GM12878 (cell line): ENCODE results near the gene REV3L.

Experiments
- ATF2 ChIP-seq: IDR thresholded peaks from 2 replicates; pipeline ENCODE4 v1.6.1; 2012; ENCODE audit warnings: low read length, inconsistent platforms
- CTCF ChIP-seq, 3 experiments: IDR thresholded peaks in 2 of 3; conservative IDR thresholded peaks in 1 of 3; 2 replicates each; pipeline ENCODE4 v1.5.1; 2011; ENCODE audit warnings: low read depth in 3 of 3, low read length in 3 of 3, mild to moderate bottlenecking in 3 of 3, control low read depth in 2 of 3, moderate library complexity in 2 of 3, inconsistent platforms in 1 of 3, mixed read lengths in 1 of 3; ENCODE audit not compliant: control insufficient read depth in 2 of 3, insufficient read depth in 1 of 3; ENCODE audit errors: extremely low read depth in 1 of 3
- JUND ChIP-seq: IDR thresholded peaks from 2 replicates; pipeline ENCODE4 v1.6.1; 2012; ENCODE audit warnings: low read depth, mild to moderate bottlenecking, low read length, improper control_type of control experiment, moderate library complexity
- MXI1 ChIP-seq: fragments of 150-350 bp; IDR thresholded peaks from 2 replicates; pipeline ENCODE4 v1.6.1; 2011; ENCODE audit warnings: low read depth, mild to moderate bottlenecking, inconsistent platforms, low read length, improper control_type of control experiment
- POLR2AphosphoS5 ChIP-seq: IDR thresholded peaks from 2 replicates; pipeline ENCODE4 v1.6.1; 2011; ENCODE audit warnings: mild to moderate bottlenecking, low read length, inconsistent platforms
- PRDM15 ChIP-seq: fragments of 450-650 bp; formaldehyde crosslinking; IDR thresholded peaks from 2 replicates; pipeline ENCODE4 v1.4.0; 2020; ENCODE audit warnings: mild to moderate bottlenecking, moderate library complexity
- SREBF2 ChIP-seq: IDR thresholded peaks from 2 replicates; pipeline ENCODE4 v1.6.1; 2012; ENCODE audit warnings: mild to moderate bottlenecking, low read length
- TCF3 ChIP-seq: IDR thresholded peaks from 2 replicates; pipeline ENCODE4 v1.6.1; 2012; ENCODE audit warnings: low read depth, mild to moderate bottlenecking, low read length, borderline replicate concordance; ENCODE audit not compliant: insufficient read depth
- ZNF24 ChIP-seq: fragments of 450-650 bp; IDR thresholded peaks from 2 replicates; pipeline ENCODE4 v1.6.1; 2017; ENCODE audit warnings: antibody characterized with exemption, mild to moderate bottlenecking
- ZNF274 ChIP-seq: IDR thresholded peaks from one replicate; pipeline ENCODE4 v1.8.0; 2011; ENCODE audit not compliant: insufficient read length, insufficient read depth

- TF ChIP-seq JUND = no peak
- no peak for TF ChIP-seq ATF2
- TF ChIP-seq CTCF (IDR thresholded peaks at IDR 0.05 in 2 of 3, conservative IDR thresholded peaks at IDR 0.05 in 1 of 3; ENCODE audit: control insufficient read depth in 2 of 3, extremely low read depth in 1 of 3, insufficient read depth in 1 of 3, low read depth in 3 of 3, low read length in 3 of 3) = no peak
- no peak for TF ChIP-seq TCF3
- no peak for TF ChIP-seq POLR2AphosphoS5
- TF ChIP-seq ZNF24 = no peak
- TF ChIP-seq ZNF274 = no peak
- no peak for TF ChIP-seq SREBF2
- TF ChIP-seq MXI1 = no peak
- no peak for TF ChIP-seq PRDM15 (CRISPR knock-in tag)
Measured at GRCh38 chr6:111339294-111339693, 143.7 kb downstream of the REV3L start.
